Gastrocnemius medialis (tissue), 4 donors: ENCODE data around the gene IGFALS.

Source experiments
- CTCF ChIP-seq, 5 experiments: fragments of 450-650 bp in 3 of 5; fragments of 200-600 bp in 2 of 5; sonication (generic) in 2 of 5; IDR thresholded peaks in 4 of 5; conservative IDR thresholded peaks in 1 of 5; 1 replicate in 4 of 5; 2 replicates in 1 of 5; pipeline ENCODE4 v1.5.1; 2016 to 2019; ENCODE audit warnings: antibody characterized with exemption in 5 of 5, mild to moderate bottlenecking in 3 of 5, moderate library complexity in 3 of 5
- POLR2A ChIP-seq, 2 donors: fragments of 450-650 bp; IDR thresholded peaks; one replicate each; pipeline ENCODE4 v1.6.1; 2017; ENCODE audit warnings: antibody characterized with exemption in 2 of 2, mild to moderate bottlenecking in 2 of 2, moderate library complexity in 2 of 2

DNA sequence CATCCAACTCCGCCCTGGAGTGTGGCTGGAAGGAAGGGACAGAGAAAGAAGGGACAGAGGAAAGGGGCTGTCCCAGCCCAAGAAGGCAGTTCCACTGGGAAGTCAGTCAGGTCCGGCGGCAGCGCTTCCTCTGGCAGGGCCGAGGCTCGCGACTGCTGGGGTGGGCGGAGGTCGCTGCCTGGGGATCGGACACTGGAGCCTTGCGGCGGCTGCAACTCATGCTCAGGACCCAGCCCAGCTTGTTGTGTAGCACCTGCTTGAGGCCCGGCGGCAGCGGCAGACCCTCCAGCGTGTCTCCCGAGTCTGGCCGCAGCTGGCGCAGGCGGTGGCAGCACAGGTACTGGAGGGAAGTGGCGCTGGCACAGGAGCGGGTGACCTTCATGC is 16.5 kb downstream of the IGFALS start:
- TF ChIP-seq POLR2A (IDR thresholded peaks at IDR 0.05) = no peak
- TF ChIP-seq CTCF (IDR thresholded peaks at IDR 0.05 in 4 of 5, conservative IDR thresholded peaks at IDR 0.05 in 1 of 5) = no peak
